ENCODE results near the gene FAM171A1.
"Not testable (repeated sequence)": the region's sequence is repeated elsewhere in the genome, so short reads cannot be mapped to it uniquely, and the experiment has no call there.

Gene FAM171A1

GRCh38 chr10:15370856-15371701 is at the start of gene FAM171A1:
Gene FAM171A1, minus strand, starts transcription at chr10:15371289. Its CDS starts 237 bp downstream, at chr10:15371052.
- Histone ChIP-seq H3K27me3 (ENCODE audit: insufficient read depth, low read length) (peaks cover 24% of the 10 kb centered on the region), H3K9ac (ENCODE audit: low read depth, low read length) (peak within 1 kb of the TSS; percentile 78), H3K27ac (ENCODE audit: low read length) (no peak within 1 kb of the TSS), H3K4me1 (ENCODE audit: insufficient read depth, low read length) (peaks cover 16% of the 10 kb centered on the region), H3K4me3 (ENCODE audit: low read length) (peak within 1 kb of the TSS; percentile 86), H3K36me3 (ENCODE audit: insufficient read depth, low read depth, low read length) (no peaks in the 10 kb centered on the region), H3K9me3 (ENCODE audit: insufficient read depth, low read depth, low read length) (no peaks in the 10 kb centered on the region)

DNA sequence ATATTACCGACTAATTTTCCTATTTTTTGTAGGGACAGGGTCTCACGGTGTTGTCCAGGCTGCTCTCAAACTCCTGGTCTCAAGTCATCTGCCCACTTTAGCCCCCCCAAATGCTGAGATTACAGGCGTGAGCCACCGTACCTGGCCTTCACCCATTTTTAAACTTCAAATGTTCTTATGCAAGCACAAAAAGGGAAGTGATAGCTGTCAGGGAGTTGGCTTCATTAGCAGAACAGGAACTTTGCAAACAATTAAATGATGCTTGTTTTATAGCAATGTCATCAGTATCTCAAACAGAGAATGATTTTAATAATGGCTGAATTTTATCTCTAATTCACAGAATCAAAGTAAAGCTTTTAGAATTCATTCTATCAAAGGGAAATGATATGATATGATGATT is 49.8 kb upstream of the FAM171A1 start:
- no peaks in the 10 kb centered on the region for H3K4me1 ChIP-seq (ENCODE audit: insufficient read depth, low read length)
- H3K4me3 ChIP-seq (ENCODE audit: low read length): no peak overlapping the region
- H3K9me3 ChIP-seq (ENCODE audit: insufficient read depth, low read depth, low read length): no peaks in the 10 kb centered on the region
- H3K27ac ChIP-seq (ENCODE audit: low read length): no peak overlapping the region
- H3K9ac ChIP-seq (ENCODE audit: low read depth, low read length): no peak overlapping the region
- no peaks in the 10 kb centered on the region for H3K27me3 ChIP-seq (ENCODE audit: insufficient read depth, low read length)
- no peaks in the 10 kb centered on the region for H3K36me3 ChIP-seq (ENCODE audit: insufficient read depth, low read depth, low read length)

GRCh38 chr10:15419279-15419874 is 48.3 kb upstream of the FAM171A1 start:
- no peak overlapping the region for H3K9ac ChIP-seq (ENCODE audit: low read depth, low read length)
- no peak overlapping the region for H3K27ac ChIP-seq (ENCODE audit: low read length)
- no peaks in the 10 kb centered on the region for H3K36me3 ChIP-seq (ENCODE audit: insufficient read depth, low read depth, low read length)
- no peaks in the 10 kb centered on the region for H3K4me1 ChIP-seq (ENCODE audit: insufficient read depth, low read length)
- H3K27me3 ChIP-seq (ENCODE audit: insufficient read depth, low read length): no peaks in the 10 kb centered on the region
- H3K9me3 ChIP-seq (ENCODE audit: insufficient read depth, low read depth, low read length): no peaks in the 10 kb centered on the region; the same call in 1 of the 2 replicates
- H3K4me3 ChIP-seq (ENCODE audit: low read length): no peak overlapping the region

GRCh38 chr10:15416034-15416433 is 44.9 kb upstream of the FAM171A1 start:
- Histone ChIP-seq H3K9ac (ENCODE audit: low read depth, low read length) (no peak overlapping the region), H3K27ac (ENCODE audit: low read length) (no peak overlapping the region), H3K36me3 (ENCODE audit: insufficient read depth, low read depth, low read length) (no peaks in the 10 kb centered on the region), H3K4me3 (ENCODE audit: low read length) (no peak overlapping the region), H3K27me3 (ENCODE audit: insufficient read depth, low read length) (no peaks in the 10 kb centered on the region), H3K9me3 (ENCODE audit: insufficient read depth, low read depth, low read length) (no peaks in the 10 kb centered on the region; the same call in 1 of the 2 replicates), H3K4me1 (ENCODE audit: insufficient read depth, low read length) (no peaks in the 10 kb centered on the region)

- H3K4me3 ChIP-seq (ENCODE audit: low read length): no peak overlapping the region
- H3K27ac ChIP-seq (ENCODE audit: low read length): no peak overlapping the region
- H3K9me3 ChIP-seq (ENCODE audit: insufficient read depth, low read depth, low read length): no peaks in the 10 kb centered on the region; the same call in 1 of the 2 replicates
- no peaks in the 10 kb centered on the region; the same call in 1 of the 2 replicates for H3K27me3 ChIP-seq (ENCODE audit: insufficient read depth, low read length)
- no peak overlapping the region for H3K9ac ChIP-seq (ENCODE audit: low read depth, low read length)
- no peaks in the 10 kb centered on the region for H3K36me3 ChIP-seq (ENCODE audit: insufficient read depth, low read depth, low read length)
- no peaks in the 10 kb centered on the region for H3K4me1 ChIP-seq (ENCODE audit: insufficient read depth, low read length)
Measured at GRCh38 chr10:15411010-15411409, 39.9 kb upstream of the FAM171A1 start.

- H3K27ac ChIP-seq (ENCODE audit: low read length); H3K27me3 ChIP-seq (ENCODE audit: insufficient read depth, low read length); H3K9ac ChIP-seq (ENCODE audit: low read depth, low read length); H3K4me3 ChIP-seq (ENCODE audit: low read length); H3K36me3 ChIP-seq (ENCODE audit: insufficient read depth, low read depth, low read length); H3K4me1 ChIP-seq (ENCODE audit: insufficient read depth, low read length); H3K9me3 ChIP-seq (ENCODE audit: insufficient read depth, low read depth, low read length): not testable (repeated sequence)
Measured at GRCh38 chr10:15409350-15409749, 38.3 kb upstream of the FAM171A1 start.

GRCh38 chr10:15408557-15408956 is 37.5 kb upstream of the FAM171A1 start:
- H3K4me1 ChIP-seq (ENCODE audit: insufficient read depth, low read length): no peaks in the 10 kb centered on the region
- H3K27me3 ChIP-seq (ENCODE audit: insufficient read depth, low read length): no peaks in the 10 kb centered on the region; the same call in 1 of the 2 replicates
- no peak overlapping the region for H3K4me3 ChIP-seq (ENCODE audit: low read length)
- H3K27ac ChIP-seq (ENCODE audit: low read length): no peak overlapping the region
- no peaks in the 10 kb centered on the region for H3K9me3 ChIP-seq (ENCODE audit: insufficient read depth, low read depth, low read length)
- no peak overlapping the region for H3K9ac ChIP-seq (ENCODE audit: low read depth, low read length)
- no peaks in the 10 kb centered on the region for H3K36me3 ChIP-seq (ENCODE audit: insufficient read depth, low read depth, low read length)

DNA sequence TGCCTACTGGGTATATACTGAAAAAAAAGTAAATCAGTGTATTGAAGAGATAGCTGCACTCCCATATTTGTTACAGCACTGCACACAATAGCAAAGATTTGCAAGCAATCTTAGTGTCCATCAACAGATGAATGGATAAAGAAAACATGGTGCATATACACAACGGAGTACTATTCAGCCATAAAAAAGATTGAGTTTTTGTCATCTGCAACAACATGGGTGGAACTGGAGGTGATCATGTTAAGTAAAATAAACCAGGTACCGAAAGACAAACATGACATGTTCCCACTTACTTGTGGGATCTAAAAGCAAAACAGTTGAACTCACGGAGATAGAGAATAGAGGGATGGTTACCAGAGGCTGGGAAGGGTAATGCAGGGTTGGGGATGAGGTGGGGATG is 34.2 kb upstream of the FAM171A1 start:
- Histone ChIP-seq H3K9ac (ENCODE audit: low read depth, low read length) (no peak overlapping the region), H3K27me3 (ENCODE audit: insufficient read depth, low read length) (no peaks in the 10 kb centered on the region; the same call in 1 of the 2 replicates), H3K27ac (ENCODE audit: low read length) (no peak overlapping the region), H3K4me3 (ENCODE audit: low read length) (no peak overlapping the region), H3K4me1 (ENCODE audit: insufficient read depth, low read length) (no peaks in the 10 kb centered on the region), H3K9me3 (ENCODE audit: insufficient read depth, low read depth, low read length) (no peaks in the 10 kb centered on the region), H3K36me3 (ENCODE audit: insufficient read depth, low read depth, low read length) (no peaks in the 10 kb centered on the region)

- no peak overlapping the region for H3K4me3 ChIP-seq (ENCODE audit: low read length)
- no peaks in the 10 kb centered on the region for H3K4me1 ChIP-seq (ENCODE audit: insufficient read depth, low read length)
- H3K9me3 ChIP-seq (ENCODE audit: insufficient read depth, low read depth, low read length): no peaks in the 10 kb centered on the region
Measured at GRCh38 chr10:15401382-15401781, 30.3 kb upstream of the FAM171A1 start.

DNA sequence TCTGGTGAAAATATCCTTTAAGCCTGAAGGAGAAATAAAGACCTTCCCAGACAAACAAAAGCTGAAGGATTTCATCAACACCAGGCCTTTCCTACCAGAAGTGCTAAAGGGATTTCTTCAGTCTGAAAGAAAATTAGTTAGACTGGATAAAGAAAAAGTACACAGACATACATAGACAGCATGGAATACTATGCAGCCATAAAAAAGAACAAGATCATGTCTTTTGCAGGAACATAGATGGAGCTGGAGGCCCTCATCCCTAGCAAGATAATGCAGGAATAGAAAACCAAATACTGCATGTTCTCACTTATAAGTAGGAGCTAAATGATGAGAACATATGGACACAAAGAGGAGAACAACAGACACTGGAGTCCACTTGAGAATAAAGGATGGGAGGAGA is 29.4 kb upstream of the FAM171A1 start:
- not testable (repeated sequence) for H3K27me3 ChIP-seq (ENCODE audit: insufficient read depth, low read length); H3K36me3 ChIP-seq (ENCODE audit: insufficient read depth, low read depth, low read length); H3K9ac ChIP-seq (ENCODE audit: low read depth, low read length); H3K9me3 ChIP-seq (ENCODE audit: insufficient read depth, low read depth, low read length); H3K4me1 ChIP-seq (ENCODE audit: insufficient read depth, low read length); H3K27ac ChIP-seq (ENCODE audit: low read length); H3K4me3 ChIP-seq (ENCODE audit: low read length)

More at GRCh38 chr10:15401382-15401781, 30.3 kb upstream of the FAM171A1 start:
- Histone ChIP-seq H3K27ac (ENCODE audit: low read length) (no peak overlapping the region), H3K9ac (ENCODE audit: low read depth, low read length) (no peak overlapping the region), H3K36me3 (ENCODE audit: insufficient read depth, low read depth, low read length) (no peaks in the 10 kb centered on the region), H3K27me3 (ENCODE audit: insufficient read depth, low read length) (no peaks in the 10 kb centered on the region; the same call in 1 of the 2 replicates)

DNA sequence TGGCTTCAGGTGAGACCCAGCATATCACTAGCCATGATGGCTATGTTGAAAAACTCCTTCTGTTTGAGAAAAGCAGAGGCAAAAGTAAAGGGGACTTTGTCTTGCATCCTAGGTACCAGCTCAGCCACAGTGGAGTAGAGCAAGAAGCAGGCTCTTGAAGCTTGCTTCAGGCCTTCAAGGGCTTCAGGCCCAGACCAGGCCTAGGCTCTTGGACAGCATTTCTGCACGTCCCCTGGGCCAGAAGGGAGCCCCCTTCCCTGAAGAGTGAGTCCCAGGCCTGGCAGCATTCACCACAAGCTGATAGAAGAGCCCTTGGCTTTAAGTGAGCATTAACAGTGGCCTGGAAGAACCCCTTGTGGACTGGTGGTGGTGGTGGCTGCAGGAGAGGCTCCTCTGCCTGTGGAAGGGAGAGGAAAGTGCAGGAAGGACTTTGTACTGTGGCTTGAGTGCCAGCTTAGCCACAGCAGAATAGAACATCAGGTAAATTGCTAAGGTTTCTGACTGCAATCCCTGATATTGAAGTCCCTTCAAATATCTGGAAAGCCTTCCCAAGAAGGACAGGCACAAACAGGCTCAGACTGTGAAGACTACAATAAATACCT is 28.1 kb upstream of the FAM171A1 start:
- no peak overlapping the region for H3K4me3 ChIP-seq (ENCODE audit: low read length)
- no peak overlapping the region for H3K27ac ChIP-seq (ENCODE audit: low read length)
- H3K36me3 ChIP-seq (ENCODE audit: insufficient read depth, low read depth, low read length): no peaks in the 10 kb centered on the region
- no peaks in the 10 kb centered on the region for H3K9me3 ChIP-seq (ENCODE audit: insufficient read depth, low read depth, low read length)
- H3K9ac ChIP-seq (ENCODE audit: low read depth, low read length): no peak overlapping the region
- no peaks in the 10 kb centered on the region for H3K27me3 ChIP-seq (ENCODE audit: insufficient read depth, low read length)
- no peaks in the 10 kb centered on the region for H3K4me1 ChIP-seq (ENCODE audit: insufficient read depth, low read length)

DNA sequence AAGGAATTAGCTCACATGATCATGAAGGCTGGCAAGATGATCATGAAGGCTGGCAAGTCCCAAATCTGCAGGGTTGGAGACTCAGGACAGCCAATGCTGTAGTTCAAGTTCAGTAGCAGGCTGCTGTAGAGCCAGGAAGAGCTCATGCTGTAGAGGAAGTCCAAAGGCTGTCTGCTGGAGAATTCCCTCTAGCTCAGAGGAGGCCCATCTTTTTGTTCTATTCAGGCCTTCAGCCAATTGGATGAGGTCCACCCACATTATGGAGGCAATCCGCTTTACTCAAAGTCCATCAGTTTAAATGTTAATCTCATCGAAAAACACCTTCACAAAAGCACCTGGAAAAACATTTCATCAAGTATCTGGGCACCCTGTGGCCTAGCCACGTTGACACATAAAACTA is 24.8 kb upstream of the FAM171A1 start:
- H3K27me3 ChIP-seq (ENCODE audit: insufficient read depth, low read length): no peaks in the 10 kb centered on the region
- H3K27ac ChIP-seq (ENCODE audit: low read length): no peak overlapping the region
- no peaks in the 10 kb centered on the region for H3K4me1 ChIP-seq (ENCODE audit: insufficient read depth, low read length)
- no peak overlapping the region for H3K4me3 ChIP-seq (ENCODE audit: low read length)
- no peaks in the 10 kb centered on the region for H3K9me3 ChIP-seq (ENCODE audit: insufficient read depth, low read depth, low read length)
- H3K9ac ChIP-seq (ENCODE audit: low read depth, low read length): no peak overlapping the region
- no peaks in the 10 kb centered on the region for H3K36me3 ChIP-seq (ENCODE audit: insufficient read depth, low read depth, low read length)

Measured in iPS-20b (cell line).